Activated T-cell treated with anti-CD3 and anti-CD28 coated beads, Interleukin-2, amount 50 U/mL, for 24 hours (primary cell): ENCODE results near the gene CNTRL.
"Not testable (repeated sequence)": the region's sequence is repeated elsewhere in the genome, so short reads cannot be mapped to it uniquely, and the experiment has no call there.

Experiments used
- DNase-seq: peaks from one replicate; pipeline ENCODE4 v3.0.0-alpha.2; 2020
- H3K27ac Mint-ChIP-seq: 2 replicates; pipeline ENCODE4 v1.8.0; 2020; ENCODE audit warnings: mild to moderate bottlenecking, mixed read lengths
- H3K27me3 Mint-ChIP-seq: 2 replicates; pipeline ENCODE4 v1.8.0; 2020; ENCODE audit warnings: mixed read lengths
- H3K36me3 Mint-ChIP-seq: 2 replicates; pipeline ENCODE4 v1.8.0; 2020; ENCODE audit warnings: low read depth, mixed read lengths
- H3K4me1 Mint-ChIP-seq: 2 replicates; pipeline ENCODE4 v1.8.0; 2020; ENCODE audit warnings: low read depth, mixed read lengths
- H3K4me3 Mint-ChIP-seq: 2 replicates; pipeline ENCODE4 v1.8.0; 2020; ENCODE audit warnings: mild to moderate bottlenecking, moderate library complexity, mixed read lengths
- H3K9me3 Mint-ChIP-seq: 2 replicates; pipeline ENCODE4 v1.8.0; 2020; ENCODE audit warnings: mixed read lengths

CNTRL gene

DNA sequence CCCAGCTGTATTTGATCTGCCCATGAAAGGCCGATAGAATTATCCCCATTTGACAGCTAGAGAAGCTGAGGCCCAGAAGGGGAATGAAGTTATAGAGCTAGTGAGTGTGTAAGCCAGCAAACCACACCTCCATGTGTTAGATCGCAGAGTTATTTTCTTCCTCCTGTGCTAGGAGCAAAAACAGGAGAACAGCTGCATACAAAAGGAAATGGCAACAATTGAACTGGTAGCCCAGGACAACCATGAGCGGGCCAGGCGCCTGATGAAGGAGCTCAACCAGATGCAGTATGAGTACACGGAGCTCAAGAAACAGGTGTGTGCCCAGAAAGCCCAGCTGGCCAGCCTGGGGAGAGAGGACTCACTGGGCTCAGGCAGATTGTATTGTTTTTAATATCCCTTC is 96.5 kb downstream of the CNTRL start:
- Mint-ChIP-seq H3K36me3 (peaks cover 98% of the 10 kb centered on the region), H3K27me3 (no peaks in the 10 kb centered on the region), H3K27ac (peak overlapping the region; percentile 23), H3K4me1 (peaks cover 20% of the 10 kb centered on the region), H3K4me3 (no peak overlapping the region), H3K9me3 (no peaks in the 10 kb centered on the region)
- DNase-seq, result no peak

DNA sequence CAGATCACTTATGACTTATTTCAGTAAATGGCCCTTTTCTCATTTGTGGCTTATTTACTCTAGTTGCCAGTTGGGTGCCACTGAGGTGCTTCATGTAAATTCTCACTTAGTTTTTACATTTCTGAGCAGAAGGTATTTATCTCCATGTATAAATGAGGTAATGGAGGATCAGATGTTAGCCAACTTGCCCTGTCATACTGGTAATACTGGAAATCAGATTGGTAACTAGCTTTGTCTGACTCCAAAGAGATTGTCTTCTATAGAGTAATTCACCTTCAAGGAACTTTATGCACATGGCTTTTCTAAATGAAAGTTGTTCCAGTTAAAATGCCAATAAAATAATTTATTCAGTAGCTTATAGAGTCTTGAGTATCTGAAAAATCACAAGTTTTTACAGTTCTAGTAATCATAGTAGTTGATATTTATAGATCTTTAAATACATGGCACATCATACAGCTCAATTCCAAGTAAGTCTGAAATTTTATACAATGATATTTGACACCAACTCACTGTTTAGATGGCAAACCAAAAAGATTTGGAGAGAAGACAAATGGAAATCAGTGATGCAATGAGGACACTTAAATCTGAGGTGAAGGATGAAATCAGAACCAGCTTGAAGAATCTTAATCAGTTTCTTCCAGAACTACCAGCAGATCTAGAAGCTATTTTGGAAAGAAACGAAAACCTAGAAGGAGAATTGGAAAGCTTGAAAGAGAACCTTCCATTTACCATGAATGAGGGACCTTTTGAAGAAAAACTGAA is 98.2 kb downstream of the CNTRL start:
- DNase-seq, result no peak
- Mint-ChIP-seq H3K27ac (peak overlapping the region; percentile 61), H3K36me3 (peaks cover 98% of the 10 kb centered on the region), H3K27me3 (no peaks in the 10 kb centered on the region), H3K9me3 (no peaks in the 10 kb centered on the region), H3K4me3 (no peak overlapping the region), H3K4me1 (peaks cover 15% of the 10 kb centered on the region)

DNA sequence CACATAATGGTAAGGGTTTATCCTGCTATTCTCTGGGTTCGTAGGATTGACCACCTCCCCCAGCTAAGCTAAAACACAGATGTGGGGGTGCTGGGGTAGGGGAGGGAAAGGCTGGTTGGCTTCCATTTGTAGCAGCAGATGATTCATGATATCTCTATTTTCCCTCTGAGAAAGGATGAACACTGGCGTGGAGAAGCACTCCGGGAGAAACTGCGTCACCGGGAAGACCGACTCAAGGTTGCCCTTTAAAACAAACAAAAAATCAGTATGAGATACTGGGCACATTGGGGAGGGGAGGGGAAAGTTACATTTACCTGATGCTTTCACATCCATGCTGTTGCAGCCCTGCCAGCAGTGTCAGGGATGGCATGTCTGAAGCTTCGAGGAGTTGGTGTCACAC is 98.7 kb downstream of the CNTRL start:
- H3K27ac Mint-ChIP-seq, result peak overlapping the region; percentile 61
- no peak overlapping the region for H3K4me3 Mint-ChIP-seq
- DNase-seq, result no peak
- no peaks in the 10 kb centered on the region for H3K9me3 Mint-ChIP-seq
- H3K27me3 Mint-ChIP-seq, result no peaks in the 10 kb centered on the region
- peaks cover 13% of the 10 kb centered on the region for H3K4me1 Mint-ChIP-seq
- peaks cover 98% of the 10 kb centered on the region for H3K36me3 Mint-ChIP-seq

GRCh38 chr9:121178676-121179372 is 104.1 kb downstream of the CNTRL start:
- Mint-ChIP-seq H3K9me3 (no peaks in the 10 kb centered on the region), H3K4me3 (no peak overlapping the region), H3K27me3 (no peaks in the 10 kb centered on the region), H3K36me3 (peaks cover 95% of the 10 kb centered on the region), H3K27ac (peak overlapping the region; percentile 74), H3K4me1 (peaks cover 25% of the 10 kb centered on the region)
- no peak for DNase-seq

DNA sequence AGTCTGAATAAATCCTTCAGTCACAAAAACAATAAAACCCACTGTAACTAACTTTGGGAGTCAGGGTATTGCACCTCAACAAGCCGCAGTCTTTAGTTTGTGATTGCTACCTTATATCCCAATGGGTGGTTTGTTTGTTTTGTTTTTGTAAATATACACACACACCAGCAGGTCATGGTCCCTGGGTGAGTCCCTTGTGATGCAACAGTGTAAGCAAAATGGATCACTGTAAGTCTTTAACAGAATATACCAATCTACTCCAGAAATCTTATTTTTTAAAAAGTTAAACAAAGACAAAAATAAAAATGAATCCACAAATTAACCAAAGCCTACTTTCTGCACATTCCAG is 104.6 kb downstream of the CNTRL start:
- Mint-ChIP-seq H3K4me1 (peaks cover 30% of the 10 kb centered on the region), H3K27ac (peak overlapping the region; percentile 62), H3K36me3 (peaks cover 97% of the 10 kb centered on the region)
- H3K4me3 Mint-ChIP-seq, H3K27me3 Mint-ChIP-seq, H3K9me3 Mint-ChIP-seq, DNase-seq: not testable (repeated sequence)

GRCh38 chr9:121179930-121180681 is 105.4 kb downstream of the CNTRL start:
- Mint-ChIP-seq H3K36me3 (peaks cover 96% of the 10 kb centered on the region), H3K4me1 (peaks cover 36% of the 10 kb centered on the region), H3K27me3 (no peaks in the 10 kb centered on the region), H3K4me3 (no peak overlapping the region), H3K27ac (peak overlapping the region; percentile 62), H3K9me3 (no peaks in the 10 kb centered on the region)
- DNase-seq, result no peak

DNA sequence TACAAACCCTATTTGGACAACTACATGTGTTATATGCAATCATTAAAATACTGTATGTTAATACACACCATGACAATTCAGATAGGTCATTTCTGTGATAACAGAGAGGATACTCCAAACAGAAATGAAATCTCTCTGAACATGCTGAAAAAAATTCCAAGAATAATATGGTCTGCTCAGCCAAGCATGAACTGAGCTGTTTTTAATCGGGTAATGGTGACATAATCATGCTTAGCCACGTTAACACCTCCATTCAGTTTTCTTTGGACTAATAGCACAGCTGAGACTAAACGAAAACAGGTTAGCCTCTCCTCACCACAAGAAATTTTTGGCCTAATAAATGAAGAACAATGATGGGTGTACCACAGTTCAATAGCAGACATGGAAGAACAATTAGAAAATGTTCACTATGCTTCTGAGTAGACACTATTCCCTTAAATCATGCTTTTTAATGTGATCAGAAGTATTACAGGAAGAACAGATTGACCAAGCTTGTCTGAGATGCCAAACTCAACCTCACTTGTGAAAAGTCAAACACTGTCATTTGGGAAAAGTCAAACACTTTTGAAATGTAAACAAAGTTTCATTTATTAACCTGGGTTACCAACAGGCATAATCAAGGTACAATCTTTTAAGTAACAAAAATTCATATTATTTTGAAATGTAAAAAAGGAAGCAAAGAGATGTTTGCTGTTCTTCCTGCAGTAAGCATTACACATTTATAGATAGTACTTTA is 107.5 kb downstream of the CNTRL start:
- Mint-ChIP-seq H3K9me3 (no peaks in the 10 kb centered on the region), H3K4me3 (no peak overlapping the region), H3K27me3 (no peaks in the 10 kb centered on the region), H3K36me3 (peaks cover 93% of the 10 kb centered on the region), H3K4me1 (peaks cover 55% of the 10 kb centered on the region), H3K27ac (peak overlapping the region; percentile 81)
- DNase-seq, result no peak

GRCh38 chr9:121182989-121183388 is 108.2 kb downstream of the CNTRL start:
- H3K4me3 Mint-ChIP-seq, result no peak overlapping the region
- H3K4me1 Mint-ChIP-seq, result peaks cover 62% of the 10 kb centered on the region

GRCh38 chr9:121183666-121184423 is 109.1 kb downstream of the CNTRL start:
- H3K27ac Mint-ChIP-seq, result peak overlapping the region; percentile 89
- peaks cover 65% of the 10 kb centered on the region for H3K4me1 Mint-ChIP-seq
- H3K9me3 Mint-ChIP-seq, result no peaks in the 10 kb centered on the region
- no peak for DNase-seq
- H3K4me3 Mint-ChIP-seq, result no peak overlapping the region
- H3K36me3 Mint-ChIP-seq, result peaks cover 89% of the 10 kb centered on the region
- no peaks in the 10 kb centered on the region for H3K27me3 Mint-ChIP-seq

More at GRCh38 chr9:121182989-121183388, 108.2 kb downstream of the CNTRL start:
- H3K36me3 Mint-ChIP-seq, result peaks cover 93% of the 10 kb centered on the region
- H3K9me3 Mint-ChIP-seq, result no peaks in the 10 kb centered on the region
- DNase-seq, result no peak
- peak overlapping the region; percentile 89 for H3K27ac Mint-ChIP-seq
- H3K27me3 Mint-ChIP-seq, result no peaks in the 10 kb centered on the region

DNA sequence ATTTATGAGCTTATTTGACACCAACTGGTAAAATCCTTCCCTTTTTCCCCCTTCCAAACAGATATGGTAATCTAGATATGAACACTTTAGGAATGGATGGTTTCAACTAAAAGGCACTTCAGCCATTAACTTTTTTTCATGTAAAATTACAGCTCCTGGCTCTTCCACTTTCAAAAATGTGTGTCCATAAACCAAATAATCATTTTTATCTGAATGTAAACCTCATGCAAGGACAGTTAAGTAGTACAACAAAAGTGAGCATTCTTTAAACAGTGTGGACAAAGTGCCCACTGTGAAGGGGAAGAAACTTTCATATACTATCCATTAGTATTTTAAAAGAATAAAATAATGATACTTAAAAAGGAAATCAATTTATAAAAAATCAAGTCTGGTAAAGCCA is 109.7 kb downstream of the CNTRL start:
- Mint-ChIP-seq H3K27me3 (no peaks in the 10 kb centered on the region), H3K4me1 (peaks cover 71% of the 10 kb centered on the region), H3K4me3 (no peak overlapping the region), H3K27ac (peak overlapping the region; percentile 89), H3K9me3 (no peaks in the 10 kb centered on the region), H3K36me3 (peaks cover 89% of the 10 kb centered on the region)
- no peak for DNase-seq

DNA sequence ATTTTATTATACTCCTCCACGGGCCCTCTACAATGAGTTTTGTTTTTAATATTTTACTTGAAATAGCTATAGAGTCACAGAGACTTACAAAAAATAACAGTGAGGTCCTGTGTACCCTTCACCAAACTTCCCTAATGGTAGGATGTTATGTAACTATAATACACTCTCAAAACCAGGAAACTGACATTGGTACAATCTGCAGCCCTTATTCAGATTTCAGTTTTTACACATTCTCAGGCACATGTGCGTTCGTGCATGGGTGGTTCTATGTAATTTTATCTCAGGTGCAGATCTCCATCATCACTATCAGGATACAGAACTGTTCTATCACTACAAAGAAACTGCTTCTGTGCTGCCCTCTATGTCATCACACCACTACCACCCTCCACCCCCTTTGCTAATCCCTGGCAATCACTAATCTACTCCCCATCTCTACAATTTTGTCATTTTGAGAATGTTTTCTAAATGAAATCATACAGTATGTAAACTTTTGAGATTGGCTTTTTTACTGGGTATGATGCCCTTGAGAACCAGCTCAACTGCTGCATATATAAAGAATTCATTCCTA is 110.5 kb downstream of the CNTRL start:
- H3K27me3 Mint-ChIP-seq, result no peaks in the 10 kb centered on the region
- H3K4me1 Mint-ChIP-seq, result peaks cover 77% of the 10 kb centered on the region
- peaks cover 86% of the 10 kb centered on the region for H3K36me3 Mint-ChIP-seq

GRCh38 chr9:121185774-121186403 is 111.1 kb downstream of the CNTRL start:
- H3K9me3 Mint-ChIP-seq, result no peaks in the 10 kb centered on the region
- H3K27me3 Mint-ChIP-seq, result no peaks in the 10 kb centered on the region
- H3K4me1 Mint-ChIP-seq, result peaks cover 81% of the 10 kb centered on the region
- peaks cover 86% of the 10 kb centered on the region for H3K36me3 Mint-ChIP-seq
- H3K4me3 Mint-ChIP-seq, result peak overlapping the region; percentile 28
- DNase-seq, result no peak
- peak overlapping the region; percentile 87 for H3K27ac Mint-ChIP-seq

More for the DNA sequence above, 110.5 kb downstream of the CNTRL start:
- no peaks in the 10 kb centered on the region for H3K9me3 Mint-ChIP-seq
- no peak for DNase-seq
- no peak overlapping the region for H3K4me3 Mint-ChIP-seq
- H3K27ac Mint-ChIP-seq, result peak overlapping the region; percentile 87

GRCh38 chr9:121187636-121188305 is 113.0 kb downstream of the CNTRL start:
- H3K27ac Mint-ChIP-seq, result peak overlapping the region; percentile 59
- no peaks in the 10 kb centered on the region for H3K27me3 Mint-ChIP-seq
- H3K36me3 Mint-ChIP-seq, result peaks cover 82% of the 10 kb centered on the region
- H3K4me3 Mint-ChIP-seq, result no peak overlapping the region
- DNase-seq, result no peak
- H3K4me1 Mint-ChIP-seq, result peaks cover 89% of the 10 kb centered on the region
- no peaks in the 10 kb centered on the region for H3K9me3 Mint-ChIP-seq
